Psoas muscle (tissue), 8 donors: ENCODE data around the gene SAAL1. TPM values are rescaled to one million over a fixed set of nuclear protein-coding genes. Genes with fewer than 3 reads are reported as not detected.

Experiments
- ATAC-seq, 4 donors: fragments of 200-7000 bp; cut with Tn5 transposase; one replicate each; pipeline ENCODE4 v1.9.1; 2020; ENCODE audit warnings: moderate library complexity in 3 of 4, mild to moderate bottlenecking in 2 of 4
- DNase-seq, 2 donors: peaks; one replicate each; pipeline ENCODE4 v3.0.0-alpha.2; 2020
- H3K27ac ChIP-seq: fragments of 200-600 bp; one replicate; pipeline ENCODE4 v1.8.0; 2022
- H3K27me3 ChIP-seq, 3 donors: fragments of 200-600 bp in 1 of 3; one replicate each; pipeline versions ENCODE4 v1.6.1 to v1.8.0; 2013 to 2022; ENCODE audit warnings: low read length in 2 of 3, mild to moderate bottlenecking in 2 of 3, moderate library complexity in 1 of 3; ENCODE audit not compliant: insufficient read depth in 3 of 3
- H3K36me3 ChIP-seq, 2 donors: fragments of 200-600 bp in 1 of 2; one replicate each; pipeline versions ENCODE4 v1.6.1 to v1.8.0; 2013 to 2022; ENCODE audit warnings: low read depth in 1 of 2, mild to moderate bottlenecking in 1 of 2, moderate library complexity in 1 of 2; ENCODE audit not compliant: insufficient read depth in 1 of 2
- H3K4me1 ChIP-seq: fragments of 200-600 bp; one replicate; pipeline ENCODE4 v1.8.0; 2022
- H3K4me3 ChIP-seq: fragments of 200-600 bp; one replicate; pipeline ENCODE4 v1.8.0; 2022; ENCODE audit warnings: mild to moderate bottlenecking
- H3K9me3 ChIP-seq: fragments of 200-600 bp; one replicate; pipeline ENCODE4 v1.8.0; 2022
- CTCF ChIP-seq: fragments of 200-600 bp; IDR thresholded peaks from one replicate; pipeline ENCODE4 v1.8.0; 2022; ENCODE audit warnings: antibody characterized with exemption
- WGBS, 3 donors: extraction: QIAGEN DNeasy Blood & Tissue Kit; methylation state at CpG; one replicate each; pipeline versions ENCODE4 v1.1.6 to v1.1.7; 2013; 5-methylcytosine and 5-hydroxymethylcytosine counted together
- intact Hi-C, 2 donors: fragments of 100-400 bp; cut with DNase I; formaldehyde crosslinking; loops; one replicate each; pipeline versions ENCODE4 v1.11.0 to v1.14.2; 2022
- long read RNA-seq, 2 donors: library from polyadenylated mRNA; unstranded; transcript quantifications; one replicate each; pipeline ENCODE4 v2.0.0, GENCODE V29; 2021
- polyA plus RNA-seq, 3 donors: library from polyadenylated mRNA; stranded (reverse); fragments of 200-250 nt; gene quantifications; one replicate each; pipeline ENCODE4 v1.2.3, GENCODE V29; 2013
- total RNA-seq, 4 donors: library from RNA; stranded (reverse); fragmentation: NEBNext Ultra II Directional in 2 of 4; extraction: Animal tissue kit (Norgen Biotek cat#: 25700) in 2 of 4; gene quantifications; one replicate each; pipeline versions ENCODE4 v1.2.1 to v1.2.4, GENCODE V29; 2021 to 2023
- donor health status: healthy with polysubstance abuse.
- donor health status: DM: no; HTN: no; CAD: no; lungs with moderate emphysema.
- donor health status: Bipolar disorder and iron deficiency.
- donor health status: healthy.
- donor health status: DM: yes; HTN: yes; CAD: no.
- donor health status: DM: no; HTN: no; CAD: no.
- donor health status: DM: no; HTN: no; CAD: no.
- donor health status: DM: yes; HTN: yes; CAD: no.

SAAL1 gene
- total RNA-seq (1 to 10 TPM; 3.5 to 6.5 (median 4.6) TPM), polyA plus RNA-seq (1 to 10 TPM; 5.3 to 6.7 (median 5.5) TPM)
- long read RNA-seq, donor 1, partial matches to known transcripts: 0 of 2 reads
- long read RNA-seq, donor 1, other reads (novel, unspliced or antisense): 1 of 2 reads
- long read RNA-seq, donor 2, partial matches to known transcripts: 0 of 4 reads
- long read RNA-seq, donor 2, other reads (novel, unspliced or antisense): 0 of 4 reads

DNA sequence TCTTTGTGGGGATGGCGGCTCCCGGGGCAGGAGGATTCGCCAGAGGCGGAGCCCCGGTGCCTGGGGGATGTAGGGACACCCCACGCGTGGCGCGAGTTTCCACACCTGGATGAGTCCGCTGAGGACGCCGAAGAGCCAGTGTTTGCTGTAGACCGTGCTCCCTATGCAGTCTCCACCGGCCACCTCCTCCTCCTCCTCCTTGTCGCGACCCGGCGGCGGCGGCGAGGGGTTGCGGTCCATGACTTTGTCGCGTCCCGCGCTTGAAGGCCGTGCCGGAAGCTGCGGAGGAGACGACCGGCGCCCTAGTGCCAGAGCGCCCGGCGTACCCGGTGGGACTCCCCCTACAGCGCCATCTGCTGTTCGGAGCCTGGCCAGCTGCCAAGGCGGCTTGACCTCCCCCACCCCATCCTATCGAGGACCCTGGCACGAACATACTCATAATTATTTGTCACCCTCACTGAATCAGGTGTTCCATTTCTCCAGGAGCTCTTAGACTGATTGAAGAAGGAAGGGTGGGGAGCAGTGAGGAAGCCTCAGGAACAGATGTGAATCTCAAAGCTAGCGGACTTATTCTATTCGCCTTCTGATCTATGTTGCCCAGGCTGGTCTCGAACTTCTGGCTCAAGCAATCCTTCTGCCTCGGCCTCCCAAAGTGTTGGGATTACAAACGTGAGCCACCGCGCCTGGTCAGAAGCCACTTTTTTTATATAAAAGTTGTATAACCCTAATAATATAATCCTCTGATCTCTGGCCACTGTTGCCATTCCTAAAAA, at the start of gene SAAL1:
Gene SAAL1, minus strand, starts transcription at position 281 of the 773 bp plus-strand sequence. Its CDS starts 41 bp downstream, at position 240.
- intact Hi-C loops: loop anchor here in 1 of 2 donors (10.0 kb wide), 1 partner anchor 91 kb away; the partner anchor contains the start of gene SERGEF
- H3K4me3 ChIP-seq: peak within 1 kb of the TSS; percentile 92
- no peaks in the 10 kb centered on the region for H3K27me3 ChIP-seq
- H3K36me3 ChIP-seq: peaks cover 0 to 28% of the 10 kb centered on the region in 2 donors
- 3 to 7% (median 3%) methylated on average over 33 to 48 of the region's 48 CpGs for WGBS, 3 donors
- DNase-seq (peak; percentile 83 to 92), ATAC-seq (peak; percentile 95 to 100 (median 98))
- peak; percentile 64 for TF ChIP-seq CTCF
- no peaks in the 10 kb centered on the region for H3K9me3 ChIP-seq
- H3K4me1 ChIP-seq: peaks cover 9% of the 10 kb centered on the region
- peak within 1 kb of the TSS; percentile 73 for H3K27ac ChIP-seq

DNA sequence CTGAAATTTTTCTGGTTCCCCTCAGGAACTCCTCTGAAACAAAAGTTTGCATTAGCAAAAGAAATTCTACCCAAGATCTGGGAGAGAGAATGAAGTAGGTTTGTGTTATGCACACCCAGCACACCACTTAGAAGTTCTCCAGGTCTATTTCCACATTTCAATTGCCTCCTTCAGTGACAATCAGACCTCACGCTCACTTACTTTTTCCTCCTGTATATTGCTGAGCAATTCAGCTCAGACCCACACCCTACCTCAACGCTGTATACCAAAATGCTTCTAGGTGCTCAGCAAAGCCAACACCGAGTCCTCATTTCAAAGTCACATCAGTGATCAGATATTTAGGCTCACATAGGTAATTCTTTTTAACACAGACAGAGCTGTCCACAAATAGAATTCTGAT, 45.7 kb upstream of the SAAL1 start:
- 83 to 84% (median 84%) methylated on average over 3 of the region's 3 CpGs for WGBS, 3 donors
- DNase-seq: no peak
- H3K4me1 ChIP-seq: no peaks in the 10 kb centered on the region
- H3K27me3 ChIP-seq: no peaks in the 10 kb centered on the region
- ATAC-seq: no peak
- H3K4me3 ChIP-seq: no peak overlapping the region
- intact Hi-C loops: no loop called here
- TF ChIP-seq CTCF: no peak
- H3K9me3 ChIP-seq: no peaks in the 10 kb centered on the region
- H3K27ac ChIP-seq: no peak overlapping the region
- no peaks in the 10 kb centered on the region for H3K36me3 ChIP-seq

- TF ChIP-seq CTCF: no peak
- intact Hi-C loops: no loop called here
- Histone ChIP-seq H3K9me3 (no peaks in the 10 kb centered on the region), H3K4me1 (no peaks in the 10 kb centered on the region), H3K27ac (no peak overlapping the region), H3K27me3 (peaks cover 0 to 7% (median 2%) of the 10 kb centered on the region in 3 donors), H3K36me3 (no peaks in the 10 kb centered on the region), H3K4me3 (no peak overlapping the region)
- 50 to 59% (median 51%) methylated on average over 3 of the region's 3 CpGs for WGBS, 3 donors
- DNase-seq (no peak), ATAC-seq (no peak)
These were observed 40.0 kb upstream of the SAAL1 start for GRCh38 chr11:18145837-18146236.

DNA sequence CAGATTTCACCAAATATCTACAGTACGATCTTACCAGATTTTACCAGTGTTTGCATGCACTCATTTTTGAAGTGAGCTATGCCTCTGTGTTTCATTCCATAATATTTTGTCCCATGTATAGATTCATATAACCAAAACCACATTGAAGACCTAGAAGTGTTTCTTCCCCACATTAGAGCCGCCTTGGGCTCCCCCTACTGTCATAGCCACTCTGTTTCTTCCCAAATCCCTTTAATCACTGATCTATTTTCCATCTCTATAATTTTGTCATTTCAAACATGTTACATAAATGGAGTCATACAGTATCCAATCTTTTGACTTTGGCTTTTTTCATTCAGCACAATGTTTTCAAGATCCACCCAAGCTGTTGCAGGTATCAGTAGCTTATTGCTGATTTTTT, 39.1 kb upstream of the SAAL1 start:
- no peak for DNase-seq
- Histone ChIP-seq H3K4me1 (no peaks in the 10 kb centered on the region), H3K9me3 (no peaks in the 10 kb centered on the region), H3K4me3 (no peak overlapping the region), H3K27me3 (peaks cover 0 to 7% (median 2%) of the 10 kb centered on the region in 3 donors), H3K27ac (no peak overlapping the region), H3K36me3 (no peaks in the 10 kb centered on the region)
- no peak for TF ChIP-seq CTCF
- no peak for ATAC-seq
- intact Hi-C loops: no loop called here
- WGBS, 3 donors: 49 to 75% (median 66%) methylated on average over 2 of the region's 2 CpGs
